K562 (cell line): ENCODE measurements around the gene ANOS1. TPM values are rescaled to one million over a fixed set of nuclear protein-coding genes. Genes with fewer than 3 reads are reported as not detected.
A peak's percentile ranks its signal among the peaks of the same experiment; 100 is the strongest.
"Not testable (repeated sequence)": the region's sequence is repeated elsewhere in the genome, so short reads cannot be mapped to it uniquely, and the experiment has no call there.

Experiments
- ATAC-seq: fragments of 200-7000 bp; cut with Tn5 transposase; 3 replicates; pipeline ENCODE4 v1.9.1; 2020; ENCODE audit warnings: moderate library complexity
- BruUV-seq: library from RNA; stranded (reverse); fragments of 400-500 nt; replicated peaks from 2 replicates; lab custom pipeline; 2021; lab: Mats Ljungman, UMichigan
- CTCF ChIA-PET: fragments of 300-600 bp; formaldehyde crosslinking; extraction: SDS; loops from one replicate; lab custom pipeline; 2021; ENCODE audit warnings: low intra/inter-chr PET ratio; lab: Yijun Ruan, JAX
- POLR2A ChIA-PET: fragments of 300-600, 350-650 bp; sonication (Branson Sonifier 250); formaldehyde crosslinking; extraction: SDS; loops from one replicate; lab custom pipeline; 2021; ENCODE audit warnings: antibody characterized with exemption, inconsistent platforms; lab: Yijun Ruan, JAX
- DNase-seq, 4 experiments: peaks; one replicate each; pipeline versions ENCODE4 v3.0.0 to v3.0.0-alpha.2; 2011 to 2018; ENCODE audit warnings: low spot score in 3 of 4, mixed read lengths in 3 of 4; ENCODE audit errors: extremely low read depth in 1 of 4
- FAIRE-seq: peaks from 2 replicates; lab custom pipeline; 2011; peaks lifted over from hg19 to GRCh38; lab: Jason Lieb, UNC
- H2AFZ ChIP-seq: 2 replicates; pipeline ENCODE4 v1.6.0; 2011; ENCODE audit warnings: low read depth, low read length, control low read depth, inconsistent platforms
- H3K27ac ChIP-seq: fragments of 200-600 bp; 3 replicates; pipeline ENCODE4 v1.8.0; 2011; ENCODE audit warnings: low read depth, mild to moderate bottlenecking, control low read depth, inconsistent platforms, low read length, moderate library complexity, mixed read lengths; ENCODE audit errors: extremely low read depth
- H3K27me3 ChIP-seq, 2 experiments: fragments of 300-600 bp in 1 of 2; 2 replicates in 1 of 2; 3 replicates in 1 of 2; pipeline versions ENCODE4 v1.6.0 to v1.8.0; 2011; ENCODE audit warnings: inconsistent platforms in 2 of 2, low read length in 2 of 2, mild to moderate bottlenecking in 1 of 2, mixed read lengths in 1 of 2, moderate library complexity in 1 of 2; ENCODE audit not compliant: control insufficient read depth in 2 of 2, insufficient read depth in 2 of 2
- H3K36me3 ChIP-seq: fragments of 300-600 bp; 3 replicates; pipeline ENCODE4 v1.8.0; 2011; ENCODE audit warnings: mild to moderate bottlenecking, low read length, inconsistent platforms; ENCODE audit not compliant: control insufficient read depth, insufficient read depth
- H3K4me1 ChIP-seq, 2 experiments: fragments of 200-600 bp in 1 of 2; replicated peaks in 1 of 2; 2 replicates in 1 of 2; 3 replicates in 1 of 2; pipeline versions ENCODE4 v1.5.1 to v1.8.0; 2011; ENCODE audit warnings: inconsistent platforms in 2 of 2, low read length in 2 of 2, mild to moderate bottlenecking in 1 of 2, mixed read lengths in 1 of 2, moderate library complexity in 1 of 2; ENCODE audit not compliant: control insufficient read depth in 2 of 2, insufficient read depth in 2 of 2
- H3K4me2 ChIP-seq: 2 replicates; pipeline ENCODE4 v1.6.1; 2011; ENCODE audit warnings: low read length, control low read depth, inconsistent platforms, mixed read lengths; ENCODE audit not compliant: insufficient read depth
- H3K4me3 ChIP-seq: fragments of 200-600 bp; sonication (generic), shearing (Covaris generic); 2 replicates; pipeline ENCODE4 v1.5.1; 2016; ENCODE audit warnings: control low read depth, inconsistent platforms
- H3K79me2 ChIP-seq: fragments of 200-600 bp; 3 replicates; pipeline ENCODE4 v1.8.0; 2011; ENCODE audit warnings: low read length, inconsistent platforms; ENCODE audit not compliant: control insufficient read depth, insufficient read depth
- H3K9ac ChIP-seq, 2 experiments: 2 replicates each; pipeline versions ENCODE4 v1.6.0 to v1.6.1; 2011; ENCODE audit warnings: low read depth in 2 of 2, low read length in 2 of 2, control low read depth in 1 of 2, inconsistent platforms in 1 of 2, mild to moderate bottlenecking in 1 of 2, mixed read lengths in 1 of 2; ENCODE audit not compliant: insufficient read depth in 1 of 2
- H3K9me1 ChIP-seq: one replicate; pipeline ENCODE4 v1.6.0; 2011; ENCODE audit warnings: inconsistent platforms, mild to moderate bottlenecking, low read length, moderate library complexity; ENCODE audit not compliant: control insufficient read depth, insufficient read depth
- H3K9me3 ChIP-seq: replicated peaks from 2 replicates; pipeline ENCODE4 v1.5.1; 2011; ENCODE audit warnings: low read depth, low read length, inconsistent platforms; ENCODE audit not compliant: control insufficient read depth, insufficient read depth
- H4K20me1 ChIP-seq: replicated peaks from 2 replicates; pipeline ENCODE4 v1.6.1; 2011; ENCODE audit warnings: low read length, inconsistent platforms, mixed read lengths; ENCODE audit not compliant: control insufficient read depth, insufficient read depth
- EP400 ChIP-seq: fragments of 450-650 bp; IDR thresholded peaks from 2 replicates; pipeline ENCODE4 v1.6.1; 2017; ENCODE audit warnings: antibody characterized with exemption, mild to moderate bottlenecking, moderate library complexity
- HDAC6 ChIP-seq: IDR thresholded peaks from 2 replicates; pipeline ENCODE4 v1.6.1; 2012; ENCODE audit warnings: low read depth, mild to moderate bottlenecking, control low read depth, inconsistent platforms, low read length, moderate library complexity
- KDM2B ChIP-seq: fragments of 250-450 bp; sonication (Bioruptor Pico); IDR thresholded peaks from 2 replicates; pipeline ENCODE4 v1.8.0; 2021; ENCODE audit warnings: mild to moderate bottlenecking, moderate library complexity
- MEIS2 ChIP-seq: fragments of 450-650 bp; IDR thresholded peaks from 2 replicates; pipeline ENCODE4 v1.6.1; 2014; ENCODE audit warnings: mild to moderate bottlenecking; ENCODE audit not compliant: partially characterized antibody
- NBN ChIP-seq: fragments of 450-650 bp; IDR thresholded peaks from 2 replicates; pipeline ENCODE4 v1.6.1; 2016; ENCODE audit warnings: low read depth, mild to moderate bottlenecking
- POLR2B ChIP-seq: fragments of 450-650 bp; IDR thresholded peaks from 2 replicates; pipeline ENCODE4 v1.6.1; 2018; ENCODE audit warnings: low read depth; ENCODE audit not compliant: partially characterized antibody
- PPARD ChIP-seq: fragments of 250-450 bp; sonication (Bioruptor Pico); IDR thresholded peaks from 2 replicates; pipeline ENCODE4 v1.8.0; 2022; ENCODE audit warnings: inconsistent platforms, mild to moderate bottlenecking, moderate library complexity
- RBM14 ChIP-seq: fragments of 200-400 bp; formaldehyde crosslinking; IDR thresholded peaks from 2 replicates; pipeline ENCODE4 v1.6.1; 2018; ENCODE audit warnings: low read depth, mild to moderate bottlenecking, low read length, moderate library complexity, borderline replicate concordance; ENCODE audit not compliant: insufficient read depth
- SMARCA4 ChIP-seq: fragments of 450-650 bp; IDR thresholded peaks from 2 replicates; pipeline ENCODE4 v1.6.1; 2016
- STAT5B ChIP-seq: fragments of 250-450 bp; sonication (Bioruptor Pico); IDR thresholded peaks from 2 replicates; pipeline ENCODE4 v1.8.0; 2021; ENCODE audit warnings: mild to moderate bottlenecking, inconsistent platforms
- ZEB2 ChIP-seq: fragments of 450-650 bp; IDR thresholded peaks from 2 replicates; pipeline ENCODE4 v1.6.1; 2016
- ZNF408 ChIP-seq: fragments of 250-450 bp; sonication (Bioruptor Pico); IDR thresholded peaks from 2 replicates; pipeline ENCODE4 v1.4.0; 2020; ENCODE audit warnings: low read depth, mild to moderate bottlenecking, moderate library complexity
- WGBS: fragments of 100-300 bp; shearing (Covaris generic); methylation state at CpG from one replicate; pipeline ENCODE4 v1.1.6; 2016; ENCODE audit warnings: low coverage, mixed read lengths; ENCODE audit not compliant: insufficient coverage; ENCODE audit errors: missing lambda C conversion rate; 5-methylcytosine and 5-hydroxymethylcytosine counted together
- in situ Hi-C: fragments of 300-500 bp; cut with MboI; formaldehyde crosslinking; loops from 4 replicates; pipeline ENCODE4 v1.15.0; 2018; ENCODE audit warnings: inconsistent platforms, mixed read lengths
- intact Hi-C: fragments of 100-400 bp; cut with micrococcal nuclease; formaldehyde crosslinking; loops from 2 replicates; pipeline ENCODE4 v1.14.2; 2022
- polyA plus RNA-seq, 8 experiments: library from polyadenylated mRNA; depleted of rRNA in 4 of 8; stranded (reverse) in 5 of 8; unstranded in 3 of 8; fragments of >200 nt; fragmentation: Nextera tagmentation in 2 of 8; fragmentation: Illumina TruSeq in 1 of 8; extraction: Ambion mirVana in 2 of 8; extraction: Trizol in 1 of 8; gene quantifications; 2 replicates each; pipeline versions ENCODE4 v1.2.1 to v1.2.3, GENCODE V29; 2011 to 2014; ENCODE audit warnings: inconsistent platforms in 1 of 8, missing spikeins in 1 of 8
- total RNA-seq, 7 experiments: library from RNA; depleted of rRNA in 6 of 7; stranded (reverse); fragments of >200 nt in 6 of 7; fragmentation: Illumina TruSeq in 2 of 7; extraction: Trizol in 2 of 7; gene quantifications; 2 replicates each; pipeline versions ENCODE4 v1.2.1 to v1.2.3, GENCODE V29; 2011 to 2021; ENCODE audit warnings: low replicate concordance in 1 of 7
- TF ChIP-seq, protein P1 (sequence below): sonication (generic); formaldehyde crosslinking; IDR thresholded peaks from 2 replicates; pipeline ENCODE4 v1.8.1; 2023; ENCODE audit warnings: mild to moderate bottlenecking, missing genetic modification reagents
- TF ChIP-seq, protein P2 (sequence below): IDR thresholded peaks from 2 replicates; pipeline ENCODE4 v1.6.1; 2012; ENCODE audit warnings: low read depth, low read length, improper control_type of control experiment, borderline replicate concordance

The ANOS1 gene
- total and polyA plus RNA-seq, 9 of the 15 experiments (the other 6 are each of a cell fraction or from before 2014, with no cell fraction given), result 0.04 TPM; not detected in 8

DNA sequence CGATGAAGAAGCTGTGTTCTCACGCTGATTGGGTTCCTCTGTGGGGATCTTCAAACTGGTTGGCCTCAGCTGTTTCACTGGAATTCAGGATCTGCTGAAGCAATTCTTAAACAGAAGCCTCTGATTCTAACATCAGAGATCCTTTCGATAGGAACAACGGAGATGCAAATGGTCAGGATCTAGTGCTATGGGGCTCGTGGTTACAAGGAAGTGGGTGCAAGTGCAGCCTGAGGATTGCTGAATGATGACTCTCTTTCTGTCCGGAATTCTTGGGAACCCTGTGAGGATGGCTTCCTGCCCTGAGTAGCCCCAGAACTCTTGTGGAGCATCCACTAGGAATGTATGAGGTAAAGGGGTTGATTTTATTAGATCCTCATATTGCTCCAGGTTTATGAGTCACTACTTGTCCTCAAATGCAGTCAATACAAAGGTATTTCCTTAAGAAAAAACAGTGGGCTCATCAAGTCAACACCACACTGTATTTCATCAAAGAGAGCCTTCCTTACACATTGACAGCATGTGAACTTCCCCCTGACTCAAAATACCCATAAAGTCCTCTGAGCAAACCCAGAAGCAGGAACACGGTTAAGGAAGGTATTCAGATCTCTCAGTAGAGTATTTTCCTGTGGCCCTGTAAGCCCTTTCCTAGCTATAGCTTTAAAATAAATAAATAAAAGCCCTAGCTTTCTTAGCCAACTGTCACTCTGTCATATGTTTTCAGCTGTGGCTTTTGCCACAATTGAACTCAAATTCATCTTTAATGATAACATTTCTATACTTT, 25.9 kb upstream of the ANOS1 start:
- in situ Hi-C loops, result loop anchor here (10.0 kb wide), 1 partner anchor 1357 kb away; no protein-coding TSS in a partner anchor
- BruUV-seq, H3K79me2 ChIP-seq, H3K27me3 ChIP-seq, H3K9me3 ChIP-seq, H3K4me2 ChIP-seq, H3K4me1 ChIP-seq, H2AFZ ChIP-seq, H3K9me1 ChIP-seq, H3K27ac ChIP-seq, H3K4me3 ChIP-seq, H3K9ac ChIP-seq, H4K20me1 ChIP-seq, intact Hi-C loops, H3K36me3 ChIP-seq, ATAC-seq, CTCF ChIA-PET, DNase-seq: not testable (repeated sequence)
- 0% methylated on average over 2 of the region's 7 CpGs for WGBS
- POLR2A ChIA-PET, result interaction anchor here (0.6 kb wide), 1 partner anchor 805 kb away, joined by 4 read pairs; no protein-coding TSS in a partner anchor
- FAIRE-seq, result peak; percentile 19

DNA sequence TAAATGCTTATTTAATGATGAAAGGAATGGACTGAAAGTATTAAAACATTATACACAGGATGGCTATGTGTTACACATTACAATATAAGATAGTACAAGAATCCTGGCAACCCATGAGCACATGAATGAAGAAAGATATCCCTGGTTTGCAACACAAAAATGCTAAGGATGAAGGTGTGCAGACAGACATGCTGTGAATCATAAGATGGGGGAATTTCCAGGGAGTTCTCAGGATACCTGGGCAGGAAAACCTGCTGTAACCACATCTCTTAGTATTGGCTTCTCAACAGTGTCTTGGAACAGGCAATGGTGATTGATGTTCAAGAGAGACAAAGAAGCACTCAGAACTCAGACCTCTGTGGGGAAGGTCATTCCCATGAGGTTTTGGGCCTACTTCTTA, 23.9 kb upstream of the ANOS1 start:
- no TSS peak for BruUV-seq
- Histone ChIP-seq H2AFZ (no peak overlapping the region), H3K4me3 (no peak overlapping the region), H3K9me1 (no peaks in the 10 kb centered on the region), H3K27ac (no peak overlapping the region), H3K9ac (no peak overlapping the region), H3K9me3 (no peaks in the 10 kb centered on the region), H4K20me1 (no peaks in the 10 kb centered on the region), H3K4me2 (no peak overlapping the region), H3K79me2 (no peaks in the 10 kb centered on the region), H3K27me3 (no peaks in the 10 kb centered on the region), H3K4me1 (no peaks in the 10 kb centered on the region), H3K36me3 (no peaks in the 10 kb centered on the region)
- intact Hi-C loops, result no loop called here
- POLR2A ChIA-PET, result no interaction called here
- ATAC-seq (no peak), FAIRE-seq (no peak), DNase-seq (no peak)
- CTCF ChIA-PET, result interaction anchor here (2.1 kb wide), 1 partner anchor 1363 kb away, joined by 13 read pairs; no protein-coding TSS in a partner anchor
- in situ Hi-C loops, result loop anchor here (10.0 kb wide), 1 partner anchor 1359 kb away; no protein-coding TSS in a partner anchor
- TF ChIP-seq, protein P1, sequence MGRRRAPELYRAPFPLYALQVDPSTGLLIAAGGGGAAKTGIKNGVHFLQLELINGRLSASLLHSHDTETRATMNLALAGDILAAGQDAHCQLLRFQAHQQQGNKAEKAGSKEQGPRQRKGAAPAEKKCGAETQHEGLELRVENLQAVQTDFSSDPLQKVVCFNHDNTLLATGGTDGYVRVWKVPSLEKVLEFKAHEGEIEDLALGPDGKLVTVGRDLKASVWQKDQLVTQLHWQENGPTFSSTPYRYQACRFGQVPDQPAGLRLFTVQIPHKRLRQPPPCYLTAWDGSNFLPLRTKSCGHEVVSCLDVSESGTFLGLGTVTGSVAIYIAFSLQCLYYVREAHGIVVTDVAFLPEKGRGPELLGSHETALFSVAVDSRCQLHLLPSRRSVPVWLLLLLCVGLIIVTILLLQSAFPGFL (CRISPR knock-in tag), result no peak
- no peak for TF ChIP-seq HDAC6
- TF ChIP-seq, protein P2, sequence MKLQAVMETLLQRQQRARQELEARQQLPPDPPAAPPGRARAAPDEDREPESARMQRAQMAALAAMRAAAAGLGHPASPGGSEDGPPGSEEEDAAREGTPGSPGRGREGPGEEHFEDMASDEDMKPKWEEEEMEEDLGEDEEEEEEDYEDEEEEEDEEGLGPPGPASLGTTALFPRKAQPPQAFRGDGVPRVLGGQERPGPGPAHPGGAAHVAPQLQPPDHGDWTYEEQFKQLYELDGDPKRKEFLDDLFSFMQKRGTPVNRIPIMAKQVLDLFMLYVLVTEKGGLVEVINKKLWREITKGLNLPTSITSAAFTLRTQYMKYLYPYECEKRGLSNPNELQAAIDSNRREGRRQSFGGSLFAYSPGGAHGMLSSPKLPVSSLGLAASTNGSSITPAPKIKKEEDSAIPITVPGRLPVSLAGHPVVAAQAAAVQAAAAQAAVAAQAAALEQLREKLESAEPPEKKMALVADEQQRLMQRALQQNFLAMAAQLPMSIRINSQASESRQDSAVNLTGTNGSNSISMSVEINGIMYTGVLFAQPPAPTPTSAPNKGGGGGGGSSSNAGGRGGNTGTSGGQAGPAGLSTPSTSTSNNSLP, result no peak
- no peak for TF ChIP-seq STAT5B (CRISPR knock-in tag)
- no peak for TF ChIP-seq MEIS2
- TF ChIP-seq SMARCA4, result no peak
- no peak for TF ChIP-seq KDM2B
- no peak for TF ChIP-seq RBM14
- TF ChIP-seq NBN, result no peak
- no peak for TF ChIP-seq ZEB2
- no peak for TF ChIP-seq POLR2B
- TF ChIP-seq ZNF408 (CRISPR knock-in tag), result no peak
- no peak for TF ChIP-seq PPARD (CRISPR knock-in tag)
- TF ChIP-seq EP400, result no peak
